HG02610 (cell line): ENCODE measurements around the gene RPS6KA2.
A peak's percentile ranks its signal among the peaks of the same experiment; 100 is the strongest.
"Not testable (repeated sequence)": the region's sequence is repeated elsewhere in the genome, so short reads cannot be mapped to it uniquely, and the experiment has no call there.

Experiments used
- ATAC-seq: cut with Tn5 transposase; IDR thresholded peaks from one replicate; pipeline ENCODE4 v1.9.1; 2021; ENCODE audit warnings: mild to moderate bottlenecking, moderate library complexity; ENCODE audit not compliant: unreplicated experiment

The RPS6KA2 gene

GRCh38 chr6:166595061-166595780 lies 31.8 kb downstream of the RPS6KA2 start:
- ATAC-seq, result no peak

GRCh38 chr6:166592821-166593220 lies 34.2 kb downstream of the RPS6KA2 start:
- no peak for ATAC-seq

GRCh38 chr6:166591961-166592520 lies 35.0 kb downstream of the RPS6KA2 start:
- no peak for ATAC-seq

GRCh38 chr6:166591026-166591425 lies 36.0 kb downstream of the RPS6KA2 start:
- ATAC-seq, result no peak

- no peak for ATAC-seq
Measured at GRCh38 chr6:166589786-166590574, 37.1 kb downstream of the RPS6KA2 start.

GRCh38 chr6:166589337-166589731 lies 37.7 kb downstream of the RPS6KA2 start:
- ATAC-seq, result peak; percentile 39

GRCh38 chr6:166588691-166589336 lies 38.2 kb downstream of the RPS6KA2 start:
- ATAC-seq, result peak; percentile 28

GRCh38 chr6:166587631-166588413 lies 39.2 kb downstream of the RPS6KA2 start:
- peak; percentile 71 for ATAC-seq

GRCh38 chr6:166586424-166587156 lies 40.5 kb downstream of the RPS6KA2 start, which contains the start of gene RAMACL:
RAMACL (minus strand) TSS chr6:166586678; CDS start chr6:166586477, 201 bp downstream.
- peak; percentile 60 for ATAC-seq

GRCh38 chr6:166584853-166585429 lies 42.1 kb downstream of the RPS6KA2 start:
- ATAC-seq, result no peak

- ATAC-seq, result no peak
Measured at GRCh38 chr6:166584155-166584554, 42.9 kb downstream of the RPS6KA2 start.

GRCh38 chr6:166583230-166583965 lies 43.7 kb downstream of the RPS6KA2 start:
- no peak for ATAC-seq

- no peak for ATAC-seq
Measured at GRCh38 chr6:166582258-166582657, 44.8 kb downstream of the RPS6KA2 start.

GRCh38 chr6:166581801-166582200 lies 45.2 kb downstream of the RPS6KA2 start:
- not testable (repeated sequence) for ATAC-seq

GRCh38 chr6:166581091-166581511 lies 46.0 kb downstream of the RPS6KA2 start:
- ATAC-seq, result no peak

GRCh38 chr6:166580076-166581050 lies 46.7 kb downstream of the RPS6KA2 start:
- ATAC-seq, result no peak

- ATAC-seq, result no peak
Measured at GRCh38 chr6:166579237-166579850, 47.7 kb downstream of the RPS6KA2 start.
